ENCODE results near the gene C16orf74. TPM values are rescaled to one million over a fixed set of nuclear protein-coding genes. Genes with fewer than 3 reads are reported as not detected.

C16orf74 gene
- total RNA-seq, 6 experiments from 2014 or later, result 13.4 to 18.6 (median 15.7) TPM

DNA sequence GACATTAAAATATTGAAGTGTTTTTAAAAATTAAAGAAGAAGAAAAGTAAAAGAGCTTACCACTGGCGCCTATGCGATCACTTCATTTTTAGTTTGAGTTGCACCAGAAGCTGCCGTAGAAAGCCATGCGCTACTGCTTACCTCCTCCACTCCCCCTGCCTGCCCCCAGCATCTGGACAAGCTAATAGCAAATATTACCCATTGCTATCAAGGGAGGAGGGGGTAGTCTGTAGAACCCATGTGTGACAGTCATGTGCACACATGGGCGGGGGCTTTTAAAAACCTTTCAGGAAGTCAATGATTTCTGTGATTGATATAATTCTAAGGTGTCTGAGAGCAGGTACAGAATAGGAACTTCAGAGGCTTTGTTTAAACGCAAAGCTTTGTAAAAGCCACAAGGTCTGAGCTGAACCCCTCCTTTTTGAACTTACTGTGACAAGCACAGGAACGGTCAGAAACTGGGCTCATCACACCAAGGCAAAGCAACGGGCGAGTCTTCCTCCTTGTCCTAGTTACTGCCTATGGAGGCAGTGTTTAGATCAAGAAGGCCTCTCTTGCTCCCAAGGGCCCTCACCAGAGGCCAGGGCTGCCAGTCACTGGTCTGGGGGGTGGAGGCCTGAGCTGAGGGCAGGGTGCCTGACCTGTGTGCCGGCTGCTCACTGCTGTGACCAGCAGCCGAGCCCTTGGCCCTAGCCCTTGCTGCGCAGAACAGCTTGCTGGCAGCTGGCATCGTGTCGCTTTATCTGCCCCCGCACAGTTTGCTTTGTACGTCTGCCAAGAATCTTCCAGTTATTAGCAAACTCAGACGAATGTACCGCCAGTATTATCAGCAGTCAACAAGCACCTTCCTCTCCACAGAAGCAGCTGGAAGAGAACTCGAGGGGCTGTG, 77.1 kb downstream of the C16orf74 start:
- peak; percentile 40 for DNase-seq
- Mint-ChIP-seq H3K4me3 (no peak overlapping the region; the same call in 1 of the 2 replicates), H3K27me3 (ENCODE audit: insufficient read depth) (peaks cover 3% of the 10 kb centered on the region), H3K4me1 (ENCODE audit: low read depth) (peaks cover 23% of the 10 kb centered on the region), H3K36me3 (ENCODE audit: low read depth) (peaks cover 33% of the 10 kb centered on the region), H3K27ac (peak overlapping the region; percentile 79; the same call in 1 of the 2 replicates), H3K9me3 (no peaks in the 10 kb centered on the region; the same call in 1 of the 2 replicates)
- TF ChIP-seq, protein P1, sequence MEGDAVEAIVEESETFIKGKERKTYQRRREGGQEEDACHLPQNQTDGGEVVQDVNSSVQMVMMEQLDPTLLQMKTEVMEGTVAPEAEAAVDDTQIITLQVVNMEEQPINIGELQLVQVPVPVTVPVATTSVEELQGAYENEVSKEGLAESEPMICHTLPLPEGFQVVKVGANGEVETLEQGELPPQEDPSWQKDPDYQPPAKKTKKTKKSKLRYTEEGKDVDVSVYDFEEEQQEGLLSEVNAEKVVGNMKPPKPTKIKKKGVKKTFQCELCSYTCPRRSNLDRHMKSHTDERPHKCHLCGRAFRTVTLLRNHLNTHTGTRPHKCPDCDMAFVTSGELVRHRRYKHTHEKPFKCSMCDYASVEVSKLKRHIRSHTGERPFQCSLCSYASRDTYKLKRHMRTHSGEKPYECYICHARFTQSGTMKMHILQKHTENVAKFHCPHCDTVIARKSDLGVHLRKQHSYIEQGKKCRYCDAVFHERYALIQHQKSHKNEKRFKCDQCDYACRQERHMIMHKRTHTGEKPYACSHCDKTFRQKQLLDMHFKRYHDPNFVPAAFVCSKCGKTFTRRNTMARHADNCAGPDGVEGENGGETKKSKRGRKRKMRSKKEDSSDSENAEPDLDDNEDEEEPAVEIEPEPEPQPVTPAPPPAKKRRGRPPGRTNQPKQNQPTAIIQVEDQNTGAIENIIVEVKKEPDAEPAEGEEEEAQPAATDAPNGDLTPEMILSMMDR (IDR thresholded peaks at IDR 0.05), result no peak

DNA sequence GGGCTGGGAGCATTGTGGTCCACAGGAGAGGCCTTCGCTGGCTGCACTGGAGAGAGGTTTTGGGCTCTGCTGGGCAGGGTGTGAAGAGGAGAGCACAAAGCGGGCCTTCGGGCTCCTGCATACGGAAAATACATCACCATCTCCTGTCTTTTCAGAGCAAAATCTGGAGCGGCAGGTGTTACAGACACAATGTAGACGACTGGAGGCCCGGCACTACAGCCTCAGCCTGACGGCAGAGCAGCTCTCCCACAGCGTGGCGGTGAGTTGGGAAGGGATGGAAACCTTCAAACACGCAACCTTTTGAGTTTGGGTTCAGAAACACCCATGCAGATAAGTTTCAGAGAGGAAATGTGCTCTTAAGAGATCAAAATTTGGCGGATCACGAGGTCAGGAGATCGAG, 80.1 kb downstream of the C16orf74 start:
- peaks cover 23% of the 10 kb centered on the region for H3K4me1 Mint-ChIP-seq (ENCODE audit: low read depth)

DNA sequence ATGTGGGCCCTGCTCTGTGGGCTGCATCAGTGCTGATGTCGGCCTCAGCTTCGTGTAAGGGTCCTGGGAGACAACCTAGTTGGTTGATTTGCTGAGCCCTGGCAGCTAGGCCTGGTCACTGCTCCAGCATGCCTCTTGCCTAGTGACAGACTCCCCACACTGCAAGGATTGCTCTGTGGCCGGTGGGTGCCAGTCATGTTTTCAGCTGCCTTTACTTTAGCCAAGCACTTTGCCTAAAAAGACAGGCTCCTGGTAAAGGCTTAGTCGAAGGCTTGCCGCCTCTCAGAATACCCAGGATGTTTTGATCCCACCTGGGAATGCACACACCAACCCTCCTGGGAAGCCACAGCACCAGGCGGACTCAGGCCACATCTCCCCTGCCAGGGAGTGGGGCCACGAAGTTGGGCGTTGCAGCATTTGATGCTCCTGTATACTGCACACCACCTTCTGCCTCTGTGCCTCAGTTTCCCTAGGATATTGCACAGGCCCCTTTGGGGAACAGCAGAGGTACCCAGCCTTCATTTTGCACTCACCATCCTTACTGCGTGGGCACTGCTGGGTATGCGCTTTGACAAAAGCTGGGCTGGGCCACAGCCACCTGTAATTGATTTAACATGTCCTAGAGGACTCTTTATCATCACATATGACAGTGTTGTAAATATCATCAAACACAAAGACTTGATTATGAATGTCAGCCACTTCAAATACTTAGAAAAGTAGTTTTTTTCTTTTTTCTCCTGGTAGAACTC, 82.0 kb downstream of the C16orf74 start:
- DNase-seq, result no peak
- Mint-ChIP-seq H3K4me3 (no peak overlapping the region), H3K4me1 (ENCODE audit: low read depth) (peaks cover 6% of the 10 kb centered on the region; the same call in 1 of the 2 replicates), H3K27ac (no peak overlapping the region), H3K9me3 (no peaks in the 10 kb centered on the region), H3K27me3 (ENCODE audit: insufficient read depth) (peaks cover 8% of the 10 kb centered on the region), H3K36me3 (ENCODE audit: low read depth) (peaks cover 52% of the 10 kb centered on the region)
- TF ChIP-seq, protein P1 (IDR thresholded peaks at IDR 0.05), result no peak

More for the DNA sequence above, 80.1 kb downstream of the C16orf74 start:
- peak overlapping the region; percentile 54; the same call in 1 of the 2 replicates for H3K4me3 Mint-ChIP-seq
- peaks cover 7% of the 10 kb centered on the region for H3K27me3 Mint-ChIP-seq (ENCODE audit: insufficient read depth)
- no peak overlapping the region for H3K27ac Mint-ChIP-seq
- H3K36me3 Mint-ChIP-seq (ENCODE audit: low read depth), result peaks cover 46% of the 10 kb centered on the region
- no peaks in the 10 kb centered on the region; the same call in 1 of the 2 replicates for H3K9me3 Mint-ChIP-seq
- DNase-seq, result no peak
- TF ChIP-seq, protein P1 (IDR thresholded peaks at IDR 0.05), result no peak

DNA sequence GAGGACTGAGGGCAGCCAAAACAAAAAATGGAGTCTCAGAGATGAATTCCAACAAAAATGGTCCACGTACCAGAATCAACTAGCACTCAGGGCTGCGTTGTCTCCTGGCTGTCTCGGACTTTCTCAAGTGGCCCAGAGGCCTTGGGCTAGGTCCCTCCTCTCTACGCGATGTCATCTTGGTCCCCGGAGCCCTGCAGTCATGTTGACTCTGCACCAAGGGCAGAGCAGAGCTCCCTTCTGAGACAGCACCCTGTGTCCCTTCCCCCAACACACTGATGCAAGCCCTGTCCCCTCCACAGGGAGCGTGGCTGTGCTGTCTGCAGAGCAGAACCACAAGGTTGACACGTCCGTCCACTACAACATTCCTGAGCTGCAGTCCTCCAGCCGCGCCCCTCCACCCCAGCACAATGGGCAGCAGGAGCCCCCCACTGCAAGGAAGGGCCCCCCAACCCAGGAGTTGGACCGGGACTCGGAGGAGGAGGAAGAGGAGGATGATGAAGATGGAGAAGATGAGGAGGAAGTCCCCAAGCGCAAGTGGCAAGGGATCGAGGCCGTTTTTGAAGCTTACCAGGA, 83.0 kb downstream of the C16orf74 start:
- Mint-ChIP-seq H3K27ac (no peak overlapping the region), H3K36me3 (ENCODE audit: low read depth) (peaks cover 52% of the 10 kb centered on the region), H3K9me3 (no peaks in the 10 kb centered on the region), H3K4me1 (ENCODE audit: low read depth) (no peaks in the 10 kb centered on the region), H3K4me3 (no peak overlapping the region), H3K27me3 (ENCODE audit: insufficient read depth) (peaks cover 10% of the 10 kb centered on the region)
- DNase-seq, result no peak
- TF ChIP-seq, protein P1 (IDR thresholded peaks at IDR 0.05), result no peak

DNA sequence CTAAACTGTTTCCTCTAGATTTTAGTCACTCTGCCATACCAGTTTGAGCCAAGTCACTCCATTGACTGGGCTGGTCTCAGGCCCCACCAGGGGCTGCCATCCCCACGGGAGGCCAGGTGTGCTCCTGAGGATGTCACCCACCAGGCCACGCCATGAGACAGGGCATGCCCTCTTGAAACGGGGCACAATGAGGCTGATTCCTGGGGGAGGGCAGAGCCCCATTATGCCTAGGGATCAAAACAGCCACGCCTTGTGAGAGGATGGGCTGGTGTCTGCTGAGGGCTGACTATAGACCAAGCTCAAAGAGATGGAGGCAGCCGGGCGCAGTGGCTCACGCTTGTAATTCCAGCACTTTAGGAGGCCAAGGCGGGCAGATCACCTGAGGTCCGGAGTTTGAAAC, 83.6 kb downstream of the C16orf74 start:
- no peak overlapping the region for H3K27ac Mint-ChIP-seq
- TF ChIP-seq, protein P1 (IDR thresholded peaks at IDR 0.05), result no peak
- peaks cover 10% of the 10 kb centered on the region for H3K27me3 Mint-ChIP-seq (ENCODE audit: insufficient read depth)
- H3K4me1 Mint-ChIP-seq (ENCODE audit: low read depth), result no peaks in the 10 kb centered on the region
- no peak for DNase-seq
- no peak overlapping the region; the same call in 1 of the 2 replicates for H3K4me3 Mint-ChIP-seq
- peaks cover 47% of the 10 kb centered on the region for H3K36me3 Mint-ChIP-seq (ENCODE audit: low read depth)
- H3K9me3 Mint-ChIP-seq, result no peaks in the 10 kb centered on the region

Data from HFFc6 (cell line).